Epithelial cell of prostate (primary cell): ENCODE data around the gene PKHD1.
"Not testable (repeated sequence)": the region's sequence is repeated elsewhere in the genome, so short reads cannot be mapped to it uniquely, and the experiment has no call there.

ENCODE experiments used
- DNase-seq: peaks from one replicate; pipeline ENCODE4 v3.0.0-alpha.2; 2011; ENCODE audit warnings: low read depth, low spot score
- H3K27ac ChIP-seq: fragments of 450-650 bp; 2 replicates; pipeline ENCODE4 v1.5.1; 2017; ENCODE audit warnings: mild to moderate bottlenecking

The PKHD1 gene

DNA sequence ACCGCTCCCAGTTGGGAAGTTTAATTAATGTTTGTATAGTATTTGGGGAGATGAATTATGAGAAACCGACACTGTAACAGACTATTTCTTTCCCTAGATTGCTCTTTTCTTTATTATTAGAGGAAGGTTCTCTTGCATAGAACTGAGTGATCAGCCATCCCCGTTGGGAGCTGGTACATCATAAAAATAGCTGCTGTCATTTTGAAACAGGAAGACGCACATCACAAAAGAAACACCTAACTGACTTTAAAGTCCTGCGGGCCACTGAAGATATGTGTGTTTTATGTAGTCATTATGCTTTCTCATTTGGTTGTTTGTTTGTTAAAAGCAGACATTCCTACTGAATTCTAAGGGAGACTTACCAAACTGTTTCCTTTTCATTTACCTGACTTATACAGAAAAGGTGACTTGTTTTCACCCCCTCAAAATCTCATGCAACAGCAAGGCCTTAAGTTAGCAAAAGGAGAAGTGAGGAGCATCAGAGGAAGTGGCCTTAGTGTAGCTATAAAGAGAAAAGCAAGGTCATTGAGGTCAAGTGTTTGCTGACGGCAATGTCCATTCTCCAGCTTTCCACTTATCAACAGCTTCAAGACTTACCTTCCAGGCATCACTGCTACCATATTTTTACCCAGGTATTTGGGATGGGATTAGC lies 91.0 kb downstream of the PKHD1 start:
- H3K27ac ChIP-seq: no peak overlapping the region
- DNase-seq: no peak

DNA sequence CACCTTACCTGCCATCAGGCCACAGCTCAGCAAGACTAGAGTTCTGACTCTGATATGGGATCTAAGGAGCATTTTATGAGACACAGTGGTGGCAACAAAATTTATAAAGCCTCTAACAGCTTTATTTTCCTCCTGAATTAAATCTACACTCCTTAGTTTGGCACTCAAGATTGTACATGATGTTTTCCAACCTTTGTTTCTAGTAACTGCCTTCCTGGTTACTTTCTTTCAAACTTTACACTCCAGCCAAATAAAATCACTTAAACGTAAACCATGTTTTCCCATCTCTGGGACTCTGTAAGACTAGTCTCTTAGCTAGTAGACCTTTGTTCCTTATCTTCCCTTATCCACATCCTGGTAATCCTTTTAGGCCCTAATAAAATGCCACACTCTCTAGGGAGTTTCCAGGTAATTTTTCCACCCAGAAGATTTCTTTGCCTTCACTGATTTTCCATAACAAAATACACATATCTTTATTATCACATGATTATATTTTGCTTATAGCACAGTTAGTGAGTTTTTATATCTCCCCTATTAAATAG lies 92.1 kb downstream of the PKHD1 start:
- no peak for DNase-seq
- H3K27ac ChIP-seq: no peak overlapping the region

DNA sequence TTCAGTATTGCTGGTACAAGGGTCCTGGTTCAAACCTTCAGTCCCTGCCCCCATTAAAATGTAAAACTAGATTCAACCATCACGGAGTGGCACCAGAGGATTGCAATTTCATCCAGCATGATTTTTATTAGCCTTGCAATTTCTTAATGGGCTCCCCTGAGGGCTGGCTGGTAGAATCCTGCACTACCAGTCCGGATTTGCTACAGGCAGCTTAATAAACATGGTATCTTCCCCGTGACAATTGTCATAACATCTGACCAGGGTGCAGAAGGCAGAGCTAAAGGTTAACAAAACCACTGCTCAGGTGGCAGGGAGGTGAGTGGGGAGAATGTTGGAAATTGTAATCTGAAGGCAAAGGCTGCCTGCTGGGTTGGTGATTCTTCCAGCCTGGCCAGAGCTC lies 94.5 kb downstream of the PKHD1 start:
- DNase-seq: no peak
- H3K27ac ChIP-seq: no peak overlapping the region

DNA sequence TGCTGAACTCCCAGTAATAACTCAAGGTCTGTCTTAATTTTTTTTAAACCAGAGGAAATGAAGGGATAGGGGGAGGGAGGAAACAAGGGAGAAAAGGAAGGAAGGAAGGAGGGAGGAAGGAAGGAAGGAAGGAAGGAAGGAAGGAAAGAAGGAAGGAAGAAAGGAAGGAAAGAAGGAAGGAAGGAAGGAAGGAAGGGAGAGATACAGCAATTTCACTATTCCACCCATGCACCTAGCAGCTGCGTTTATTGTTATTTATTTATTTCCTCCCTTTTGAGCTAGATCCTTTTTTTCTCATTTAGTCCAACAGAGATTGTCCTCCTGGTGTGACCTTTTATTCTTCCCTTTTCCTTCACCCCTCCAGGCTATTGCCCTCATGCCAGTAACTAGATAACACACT lies 97.6 kb downstream of the PKHD1 start:
- H3K27ac ChIP-seq: no peak overlapping the region
- no peak for DNase-seq

DNA sequence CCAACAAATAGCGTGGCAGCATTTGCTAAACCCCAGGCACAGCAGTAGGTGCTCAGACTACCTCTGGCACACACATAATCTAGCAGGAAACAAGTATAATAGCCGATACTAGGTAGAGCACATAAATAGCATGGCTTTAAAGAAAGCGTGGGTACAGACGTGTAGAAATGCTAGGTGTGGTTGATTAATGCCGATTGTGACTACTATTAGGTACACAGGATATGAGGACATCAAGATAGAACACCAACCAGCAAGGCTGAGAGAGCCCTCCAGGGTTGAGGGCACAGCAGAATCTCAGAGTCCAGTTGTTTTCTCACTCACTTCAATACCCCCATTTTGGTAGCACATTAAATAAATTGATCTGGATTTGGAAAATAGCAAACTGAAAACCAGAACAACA lies 100.5 kb downstream of the PKHD1 start:
- no peak overlapping the region for H3K27ac ChIP-seq

DNA sequence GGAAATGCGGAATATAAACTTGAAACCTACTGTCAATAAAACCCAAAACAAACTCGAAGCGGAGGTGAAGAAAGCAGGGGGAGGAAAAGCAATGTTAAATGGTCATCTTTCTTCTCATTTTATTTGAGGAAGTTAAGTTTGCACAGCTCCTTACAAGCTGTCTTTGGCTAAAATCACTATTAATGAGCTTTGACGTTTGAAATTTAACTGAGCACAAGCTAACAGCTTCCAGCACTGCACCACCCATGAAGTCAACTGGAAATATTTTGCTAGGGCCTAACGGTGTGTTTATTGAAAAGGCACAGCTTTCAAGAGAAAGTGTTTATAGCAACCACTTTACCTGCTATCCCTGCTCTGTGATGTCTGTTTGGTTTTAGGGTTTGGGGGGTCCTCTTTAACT lies 103.8 kb downstream of the PKHD1 start:
- H3K27ac ChIP-seq: no peak overlapping the region
- no peak for DNase-seq

More for the DNA sequence above, 100.5 kb downstream of the PKHD1 start:
- DNase-seq: no peak

DNA sequence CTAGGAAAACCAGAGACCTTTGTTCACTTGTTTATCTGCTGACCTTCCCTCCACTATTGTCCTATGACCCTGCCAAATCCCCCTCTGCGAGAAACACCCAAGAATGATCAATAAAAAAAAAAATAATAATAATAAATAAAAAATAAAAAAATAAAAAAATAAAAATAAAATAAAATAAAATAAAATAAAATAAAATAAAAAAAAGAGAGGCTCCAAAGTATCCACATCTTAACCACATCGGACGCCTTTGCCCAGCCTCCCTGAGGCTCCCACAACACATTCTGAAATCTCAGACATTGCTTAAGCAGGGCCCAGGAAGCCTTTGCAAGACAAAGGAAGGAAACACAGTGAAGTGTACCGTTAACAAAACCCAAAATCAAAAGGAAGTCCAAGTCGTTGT lies 104.7 kb downstream of the PKHD1 start:
- H3K27ac ChIP-seq, DNase-seq: not testable (repeated sequence)

DNA sequence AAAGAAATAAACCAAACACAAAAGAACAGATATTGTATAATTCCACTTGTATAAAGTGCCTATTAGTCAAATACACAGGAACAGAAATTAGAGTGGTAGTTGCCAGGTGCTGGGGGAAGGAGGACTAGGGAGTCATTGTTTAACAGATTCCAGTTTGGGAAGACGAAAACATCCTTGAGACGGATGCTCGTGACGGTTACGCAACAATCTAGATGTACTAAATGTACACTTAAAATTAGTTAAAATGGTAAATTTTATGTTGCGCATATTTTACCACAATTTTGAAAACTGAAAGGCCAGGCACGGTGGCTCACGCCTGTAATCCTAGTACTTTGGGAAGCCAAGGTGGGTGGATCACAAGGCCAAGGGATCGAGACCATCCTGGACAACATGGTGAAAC lies 111.0 kb downstream of the PKHD1 start:
- DNase-seq: no peak
- H3K27ac ChIP-seq: no peak overlapping the region

DNA sequence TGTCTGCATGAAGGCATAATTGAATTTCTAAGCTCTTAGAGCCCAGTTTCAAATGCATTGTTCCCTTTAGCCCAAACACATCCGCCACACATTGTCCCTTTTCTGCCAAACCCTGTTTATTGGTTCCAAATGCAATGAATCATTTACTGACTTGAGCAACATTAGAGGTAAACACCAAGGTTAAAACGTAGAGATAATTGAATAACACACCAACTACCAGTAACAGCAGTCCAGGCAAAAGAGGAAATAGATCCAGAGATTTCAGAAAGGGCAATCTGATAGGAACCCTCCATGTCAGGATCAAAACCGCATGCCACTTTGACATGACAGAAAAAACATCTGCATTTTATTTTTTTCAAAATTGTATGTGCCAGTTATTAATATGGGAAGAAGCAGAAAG lies 114.8 kb downstream of the PKHD1 start:
- no peak for DNase-seq
- H3K27ac ChIP-seq: no peak overlapping the region

DNA sequence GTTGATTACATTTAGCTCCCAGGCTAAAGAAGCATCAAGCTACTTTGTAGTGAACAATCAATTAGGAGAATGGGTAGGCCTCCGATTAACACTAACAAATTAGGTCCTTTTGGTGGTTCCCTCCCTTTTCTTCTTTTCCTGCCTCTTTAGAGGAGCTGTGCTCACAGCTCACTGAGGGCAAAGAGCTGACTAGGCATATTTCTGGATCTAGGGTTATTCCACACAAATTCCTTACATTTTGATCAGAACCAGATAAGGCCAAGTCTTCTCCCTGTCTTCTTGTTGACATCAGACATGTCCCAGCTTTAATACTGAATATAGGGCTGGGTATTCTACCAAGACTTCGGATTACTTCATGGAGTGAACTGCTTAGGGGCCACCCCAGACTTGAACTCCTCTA lies 119.1 kb downstream of the PKHD1 start:
- no peak overlapping the region for H3K27ac ChIP-seq
- DNase-seq: no peak

DNA sequence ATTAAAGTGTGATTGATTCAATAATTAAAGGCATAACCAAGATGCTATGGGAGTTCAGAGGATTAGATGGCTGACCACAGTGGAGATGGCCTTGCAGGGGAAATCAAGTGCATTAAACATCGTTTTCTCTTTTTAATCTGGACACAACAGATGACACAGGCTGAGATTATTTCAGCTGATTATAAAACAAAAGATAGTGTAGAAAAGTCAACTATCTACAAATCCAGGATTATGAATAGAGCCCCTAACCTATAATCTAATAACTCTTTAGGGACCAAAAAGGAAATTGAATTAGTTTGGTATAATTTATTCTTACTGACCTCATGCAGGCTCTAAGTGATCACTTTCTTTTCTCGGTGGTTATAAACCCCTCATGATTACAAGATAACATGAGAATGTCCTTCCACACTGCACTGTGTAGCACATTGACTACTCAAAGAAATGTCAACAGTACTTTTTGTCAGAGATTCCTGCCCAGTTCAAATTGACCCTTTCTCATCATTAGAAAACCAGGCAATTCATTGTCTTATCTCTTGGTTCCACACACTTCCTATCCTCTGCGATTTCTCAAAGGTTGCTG lies 122.1 kb downstream of the PKHD1 start:
- no peak overlapping the region for H3K27ac ChIP-seq
- no peak for DNase-seq

DNA sequence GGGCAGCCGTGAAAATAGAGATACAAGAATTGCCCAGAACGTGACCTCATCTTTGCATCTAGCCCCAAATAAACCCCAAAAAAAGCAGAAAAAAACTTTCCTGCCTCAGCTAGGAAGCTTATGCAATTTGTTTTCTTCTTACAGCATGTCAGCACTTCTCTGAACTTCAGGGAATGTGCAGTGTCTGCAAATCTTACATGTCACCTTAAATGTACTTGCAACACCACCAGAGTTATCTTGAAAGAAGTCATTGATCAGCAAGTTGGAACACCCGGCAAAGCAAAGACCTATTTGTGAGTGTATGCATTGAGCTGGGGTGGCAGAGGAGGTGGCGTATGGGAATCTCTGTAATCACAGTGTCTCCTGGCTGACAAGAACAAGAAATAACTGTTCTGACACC lies 123.4 kb downstream of the PKHD1 start:
- no peak for DNase-seq
- H3K27ac ChIP-seq: no peak overlapping the region

DNA sequence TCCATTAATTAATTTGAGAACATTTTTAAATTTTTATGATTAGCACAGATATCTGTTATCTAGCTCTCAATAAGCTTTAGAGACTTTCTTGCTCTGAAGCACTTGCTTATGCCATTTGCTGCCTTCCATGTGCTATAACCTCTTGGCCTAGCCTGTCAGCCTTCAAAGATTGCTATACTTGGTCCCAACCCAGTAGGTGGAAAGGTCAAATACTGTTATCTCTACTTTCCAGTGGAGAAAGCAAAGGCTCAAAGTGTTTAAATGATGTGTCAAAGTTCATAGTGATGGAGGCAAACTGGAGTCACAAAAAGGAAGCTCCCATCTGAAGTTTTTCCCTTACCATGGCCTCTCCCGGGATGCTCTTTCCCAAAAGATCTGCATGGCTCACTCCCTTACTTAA lies 125.1 kb downstream of the PKHD1 start:
- no peak overlapping the region for H3K27ac ChIP-seq
- DNase-seq: no peak

DNA sequence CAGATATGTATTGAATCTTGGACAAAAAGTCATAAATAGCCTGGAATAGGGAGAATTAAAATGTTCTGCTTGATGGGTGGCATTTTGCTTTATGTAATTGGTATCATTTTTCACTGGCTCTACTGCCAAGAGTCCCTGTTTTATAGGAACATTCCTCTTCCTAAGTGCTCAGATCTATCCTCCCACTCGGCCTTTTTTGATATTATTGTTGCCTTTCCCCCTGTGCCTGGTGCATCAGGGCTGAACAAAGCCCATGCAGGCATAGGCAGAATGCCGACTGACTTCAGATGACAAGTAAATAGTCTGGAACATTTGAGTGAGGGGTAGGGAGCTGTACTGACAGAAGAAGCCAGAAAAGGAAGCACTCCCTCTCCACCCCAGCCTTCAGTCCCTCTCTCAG lies 127.0 kb downstream of the PKHD1 start:
- no peak for DNase-seq

DNA sequence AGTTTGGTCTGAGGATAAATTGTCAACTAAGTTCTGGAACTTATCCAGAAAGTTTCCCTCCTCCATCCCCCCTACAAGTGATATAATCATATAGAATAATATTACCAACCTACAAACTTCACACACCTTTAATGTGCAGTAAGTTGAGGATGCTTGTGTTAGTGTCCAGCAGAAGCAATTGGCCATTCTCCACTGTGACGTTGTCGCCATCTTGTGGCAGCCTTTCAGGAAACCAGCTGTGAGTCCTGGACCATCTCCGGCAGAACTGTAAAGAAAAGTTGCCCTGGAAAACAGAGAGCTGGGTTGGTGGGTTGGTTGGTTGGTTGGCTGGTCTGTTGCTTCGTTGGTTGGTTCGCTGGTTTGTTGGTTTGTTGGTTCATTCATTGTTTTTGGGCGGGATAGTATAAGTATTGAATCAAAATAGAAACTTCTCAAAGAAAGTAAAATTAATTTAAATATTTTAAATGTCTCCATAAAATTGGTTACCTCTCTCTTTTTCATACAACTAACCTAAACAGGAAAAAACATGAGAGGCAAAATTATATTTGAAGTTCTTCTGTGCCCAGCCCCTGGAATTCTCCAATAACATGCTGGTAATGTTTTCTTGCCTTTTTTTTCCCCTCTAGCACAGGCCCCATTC lies 127.5 kb downstream of the PKHD1 start:
- peak; percentile 27 for DNase-seq
- H3K27ac ChIP-seq: no peak overlapping the region

More for the DNA sequence above, 127.0 kb downstream of the PKHD1 start:
- H3K27ac ChIP-seq: no peak overlapping the region

DNA sequence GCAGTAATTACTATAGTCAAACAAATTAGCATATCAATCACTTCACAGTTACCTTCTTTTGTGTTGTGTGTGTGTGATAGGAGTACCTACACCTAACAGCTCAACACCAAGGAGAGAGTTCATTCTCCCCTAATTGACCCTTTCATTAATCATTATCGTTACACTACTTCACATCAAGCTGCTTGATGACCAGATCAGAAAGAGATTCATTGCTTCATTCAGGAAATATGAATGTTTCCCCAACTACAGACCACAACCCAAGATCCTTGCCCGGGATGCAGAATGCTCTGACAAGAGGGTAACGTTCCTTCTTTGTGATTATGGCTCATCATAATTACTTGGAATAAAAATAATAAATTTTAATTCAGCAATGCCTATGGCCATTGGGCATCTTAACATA lies 132.7 kb downstream of the PKHD1 start:
- no peak for DNase-seq
- no peak overlapping the region for H3K27ac ChIP-seq

DNA sequence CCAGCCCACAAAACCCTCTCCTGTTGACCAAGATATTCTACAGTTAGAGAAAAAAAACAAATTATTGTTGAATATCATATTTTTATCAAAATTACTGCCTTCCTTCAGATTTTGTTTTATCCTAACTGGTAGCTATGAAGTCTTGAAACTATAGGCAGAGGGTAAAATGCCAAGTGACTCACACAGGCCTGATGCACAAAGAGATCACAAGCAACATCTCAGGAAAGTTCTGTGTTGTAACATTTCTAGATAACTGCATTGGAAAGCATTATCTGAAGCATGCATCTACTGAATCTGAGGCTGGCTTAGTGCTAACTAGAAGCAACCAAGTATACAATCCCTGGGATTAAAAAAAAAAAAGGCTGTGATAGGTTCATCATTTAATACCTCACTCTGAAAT lies 134.2 kb downstream of the PKHD1 start:
- H3K27ac ChIP-seq: no peak overlapping the region
- no peak for DNase-seq

DNA sequence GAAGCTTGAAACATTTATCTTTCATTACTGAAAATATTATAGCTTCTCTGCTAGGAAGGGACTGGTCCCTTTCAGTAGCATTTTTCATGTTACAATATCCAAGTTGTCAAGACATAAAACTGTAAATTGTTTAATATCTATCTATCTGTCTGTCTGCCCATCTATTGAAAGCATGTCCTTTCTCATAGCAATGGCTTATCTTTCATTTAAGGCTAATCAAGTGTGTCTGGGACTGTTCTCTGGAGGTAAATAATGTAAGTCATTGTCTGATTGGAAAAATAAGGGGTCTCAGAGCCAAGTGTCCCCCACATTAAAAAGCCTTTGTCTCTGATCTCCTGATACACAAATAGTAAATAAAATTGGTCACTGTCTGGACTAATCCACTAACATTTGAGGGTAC lies 135.5 kb downstream of the PKHD1 start:
- H3K27ac ChIP-seq: no peak overlapping the region
- DNase-seq: no peak

DNA sequence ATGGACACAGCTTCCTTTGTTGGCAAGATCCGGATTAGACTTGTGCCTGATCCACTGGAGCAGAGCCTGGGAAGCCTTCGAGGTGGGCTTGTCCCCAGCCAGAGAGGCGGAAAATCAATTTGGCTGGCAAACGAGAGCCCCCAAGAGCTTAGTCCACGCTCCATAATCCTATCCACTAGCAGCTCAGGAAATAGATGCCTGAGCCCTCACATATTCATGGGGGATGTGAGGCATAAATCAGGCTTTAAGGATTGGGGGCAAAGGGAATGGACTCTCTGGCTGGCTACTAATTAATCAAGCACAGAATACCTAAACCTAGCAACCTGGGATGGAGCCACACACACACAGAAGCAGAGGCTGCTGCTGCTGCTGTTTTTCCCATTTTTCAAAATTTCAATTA lies 137.9 kb downstream of the PKHD1 start:
- no peak for DNase-seq
- no peak overlapping the region for H3K27ac ChIP-seq

DNA sequence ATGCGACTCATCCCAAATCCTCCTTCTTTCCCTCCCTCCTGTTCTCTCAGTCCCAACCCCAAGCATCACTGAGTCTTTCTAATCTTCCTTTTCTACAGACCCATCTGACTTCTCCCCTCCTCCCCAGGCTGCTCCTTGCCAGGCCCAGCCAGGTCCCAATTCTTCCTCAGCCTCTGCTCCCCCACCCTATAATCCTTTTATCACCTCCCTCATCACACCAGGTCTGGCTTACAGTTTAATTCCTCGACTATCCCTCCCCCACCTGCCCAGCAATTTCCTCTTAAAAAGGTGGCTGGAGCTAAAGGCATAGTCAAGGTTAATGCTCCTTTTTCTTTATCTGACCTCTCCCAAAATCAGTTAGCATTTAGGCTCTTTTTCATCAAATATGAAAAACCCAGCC lies 147.7 kb downstream of the PKHD1 start:
- not testable (repeated sequence) for DNase-seq, H3K27ac ChIP-seq

DNA sequence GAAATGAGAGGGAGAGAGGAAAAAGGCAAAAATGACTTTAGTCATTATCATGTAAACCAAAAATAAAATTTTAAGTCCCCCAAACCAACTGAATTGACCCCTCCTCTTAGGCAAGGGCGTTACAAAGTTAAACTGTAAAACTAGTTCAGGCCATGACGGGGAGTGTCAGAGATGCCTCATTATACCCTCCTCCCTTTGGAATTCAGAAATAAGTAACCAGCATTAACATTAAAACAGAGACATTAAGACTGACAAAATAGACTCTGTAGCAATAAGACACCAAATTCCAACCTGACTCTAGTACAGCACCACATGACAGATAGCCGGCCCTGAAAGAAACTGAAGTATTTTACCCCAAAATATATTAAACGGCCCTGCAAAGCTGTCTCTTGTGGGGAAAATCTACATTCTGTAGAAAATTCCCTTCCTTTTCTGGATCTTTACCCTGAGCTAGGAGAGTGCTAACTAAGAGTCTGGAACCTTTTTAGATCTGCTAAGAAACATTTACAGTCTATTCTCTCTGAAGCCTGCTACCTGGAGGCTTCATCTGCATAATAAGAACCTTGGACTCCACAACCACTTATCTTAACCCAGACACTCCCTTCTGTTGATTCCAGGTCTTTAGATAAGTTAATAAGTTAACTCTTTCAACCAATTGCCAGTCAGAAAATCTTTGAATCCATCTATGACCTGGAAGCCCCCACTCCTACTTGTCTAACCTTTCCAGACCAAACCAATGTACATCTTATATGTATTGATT lies 150.7 kb downstream of the PKHD1 start:
- no peak for DNase-seq
- H3K27ac ChIP-seq: no peak overlapping the region
